ENCODE data around the gene RIPK4.

DNA sequence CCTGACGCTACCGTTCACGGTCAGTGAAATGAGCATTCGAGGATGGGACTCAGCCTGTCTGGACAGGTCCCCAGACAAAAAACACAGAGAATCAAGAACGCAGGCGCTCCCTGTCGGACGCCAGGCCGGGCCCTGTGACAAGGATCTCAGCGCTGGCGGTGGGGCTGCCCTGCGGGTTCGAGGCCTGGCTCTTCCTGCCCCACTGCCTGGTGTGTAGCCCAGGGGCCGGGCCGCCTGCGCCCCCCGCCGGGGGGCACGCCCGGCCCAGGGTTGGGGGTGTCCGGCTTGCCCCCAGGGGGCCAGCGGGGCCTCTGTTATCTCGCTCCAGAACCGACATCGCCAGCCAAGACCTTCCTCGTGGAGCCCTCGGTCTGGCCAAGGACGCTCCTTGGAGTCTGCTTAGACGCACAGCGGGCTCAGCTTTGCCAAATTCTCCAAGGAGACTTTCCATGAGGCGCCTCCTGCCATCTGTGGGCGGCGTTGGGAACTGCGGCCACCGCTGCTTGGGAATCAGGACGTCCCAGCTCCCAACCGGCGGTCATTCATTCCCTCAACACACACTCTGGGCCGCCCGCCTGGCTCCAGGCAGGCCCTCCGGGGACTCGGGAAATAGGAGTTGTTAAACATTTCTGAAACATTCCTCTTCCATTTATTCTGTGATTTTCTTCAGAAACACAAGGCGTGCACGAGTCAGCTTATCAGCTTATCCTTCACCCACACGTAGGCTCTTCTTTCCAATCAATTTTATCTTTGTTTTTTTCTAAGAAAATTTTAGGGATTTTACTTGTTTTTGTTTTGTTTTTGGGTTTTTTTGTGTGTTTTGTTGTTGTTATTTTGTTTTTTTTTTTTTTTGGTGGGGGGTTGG is 11.3 kb upstream of the RIPK4 start:
- TF ChIP-seq, protein P1, sequence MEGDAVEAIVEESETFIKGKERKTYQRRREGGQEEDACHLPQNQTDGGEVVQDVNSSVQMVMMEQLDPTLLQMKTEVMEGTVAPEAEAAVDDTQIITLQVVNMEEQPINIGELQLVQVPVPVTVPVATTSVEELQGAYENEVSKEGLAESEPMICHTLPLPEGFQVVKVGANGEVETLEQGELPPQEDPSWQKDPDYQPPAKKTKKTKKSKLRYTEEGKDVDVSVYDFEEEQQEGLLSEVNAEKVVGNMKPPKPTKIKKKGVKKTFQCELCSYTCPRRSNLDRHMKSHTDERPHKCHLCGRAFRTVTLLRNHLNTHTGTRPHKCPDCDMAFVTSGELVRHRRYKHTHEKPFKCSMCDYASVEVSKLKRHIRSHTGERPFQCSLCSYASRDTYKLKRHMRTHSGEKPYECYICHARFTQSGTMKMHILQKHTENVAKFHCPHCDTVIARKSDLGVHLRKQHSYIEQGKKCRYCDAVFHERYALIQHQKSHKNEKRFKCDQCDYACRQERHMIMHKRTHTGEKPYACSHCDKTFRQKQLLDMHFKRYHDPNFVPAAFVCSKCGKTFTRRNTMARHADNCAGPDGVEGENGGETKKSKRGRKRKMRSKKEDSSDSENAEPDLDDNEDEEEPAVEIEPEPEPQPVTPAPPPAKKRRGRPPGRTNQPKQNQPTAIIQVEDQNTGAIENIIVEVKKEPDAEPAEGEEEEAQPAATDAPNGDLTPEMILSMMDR (IDR thresholded peaks at IDR 0.05; ENCODE audit: insufficient read depth, low read depth, low read length) = peak; percentile 84
- no peak for TF ChIP-seq EZH2 (IDR thresholded peaks at IDR 0.05; ENCODE audit: insufficient read depth, low read length)
